LNCaP clone FGC (cell line): ENCODE measurements around the gene UAP1L1.
"Not testable (repeated sequence)": the region's sequence is repeated elsewhere in the genome, so short reads cannot be mapped to it uniquely, and the experiment has no call there.

Source experiments
- DNase-seq: peaks from one replicate; pipeline ENCODE4 v3.0.0-alpha.2; 2011; ENCODE audit warnings: low read depth
- H3K4me3 ChIP-seq: 2 replicates; pipeline ENCODE4 v1.5.1; 2011; ENCODE audit warnings: mild to moderate bottlenecking, low read depth, low read length, control low read depth
- TF ChIP-seq, protein P1 (sequence below): IDR thresholded peaks from 2 replicates; pipeline ENCODE4 v1.5.1; 2012; ENCODE audit warnings: mild to moderate bottlenecking; ENCODE audit not compliant: control insufficient read depth, insufficient read depth; ENCODE audit errors: extremely low read depth

Gene UAP1L1

GRCh38 chr9:137062384-137062783 lies 14.9 kb upstream of the UAP1L1 start:
- H3K4me3 ChIP-seq: no peak overlapping the region
- no peak for DNase-seq
- TF ChIP-seq, protein P1, sequence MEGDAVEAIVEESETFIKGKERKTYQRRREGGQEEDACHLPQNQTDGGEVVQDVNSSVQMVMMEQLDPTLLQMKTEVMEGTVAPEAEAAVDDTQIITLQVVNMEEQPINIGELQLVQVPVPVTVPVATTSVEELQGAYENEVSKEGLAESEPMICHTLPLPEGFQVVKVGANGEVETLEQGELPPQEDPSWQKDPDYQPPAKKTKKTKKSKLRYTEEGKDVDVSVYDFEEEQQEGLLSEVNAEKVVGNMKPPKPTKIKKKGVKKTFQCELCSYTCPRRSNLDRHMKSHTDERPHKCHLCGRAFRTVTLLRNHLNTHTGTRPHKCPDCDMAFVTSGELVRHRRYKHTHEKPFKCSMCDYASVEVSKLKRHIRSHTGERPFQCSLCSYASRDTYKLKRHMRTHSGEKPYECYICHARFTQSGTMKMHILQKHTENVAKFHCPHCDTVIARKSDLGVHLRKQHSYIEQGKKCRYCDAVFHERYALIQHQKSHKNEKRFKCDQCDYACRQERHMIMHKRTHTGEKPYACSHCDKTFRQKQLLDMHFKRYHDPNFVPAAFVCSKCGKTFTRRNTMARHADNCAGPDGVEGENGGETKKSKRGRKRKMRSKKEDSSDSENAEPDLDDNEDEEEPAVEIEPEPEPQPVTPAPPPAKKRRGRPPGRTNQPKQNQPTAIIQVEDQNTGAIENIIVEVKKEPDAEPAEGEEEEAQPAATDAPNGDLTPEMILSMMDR: no peak

DNA sequence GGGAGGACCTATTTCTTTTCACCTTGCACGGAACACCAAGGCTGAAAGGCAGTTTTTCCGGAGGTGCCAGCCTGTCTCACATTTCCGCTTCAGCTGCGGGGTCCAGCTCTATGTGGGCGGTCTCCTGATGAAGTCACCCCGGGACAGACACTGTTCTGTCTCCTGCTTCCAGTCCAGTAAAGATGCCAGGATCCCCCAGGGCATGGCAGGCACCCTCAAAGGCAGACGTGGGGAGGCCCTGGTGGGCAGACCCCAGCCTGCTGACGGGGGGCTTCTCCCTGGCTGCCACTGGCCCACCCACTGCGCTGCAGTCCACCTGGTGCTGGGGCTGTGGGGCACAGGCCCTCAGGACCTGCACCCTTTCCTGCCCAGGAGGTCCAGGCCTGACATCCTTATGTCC lies 14.5 kb upstream of the UAP1L1 start:
- not testable (repeated sequence) for DNase-seq

GRCh38 chr9:137063311-137064026 lies 13.8 kb upstream of the UAP1L1 start:
- TF ChIP-seq, protein P1: no peak
- H3K4me3 ChIP-seq: no peak overlapping the region
- no peak for DNase-seq

More for the DNA sequence above, 14.5 kb upstream of the UAP1L1 start:
- H3K4me3 ChIP-seq: not testable (repeated sequence)

DNA sequence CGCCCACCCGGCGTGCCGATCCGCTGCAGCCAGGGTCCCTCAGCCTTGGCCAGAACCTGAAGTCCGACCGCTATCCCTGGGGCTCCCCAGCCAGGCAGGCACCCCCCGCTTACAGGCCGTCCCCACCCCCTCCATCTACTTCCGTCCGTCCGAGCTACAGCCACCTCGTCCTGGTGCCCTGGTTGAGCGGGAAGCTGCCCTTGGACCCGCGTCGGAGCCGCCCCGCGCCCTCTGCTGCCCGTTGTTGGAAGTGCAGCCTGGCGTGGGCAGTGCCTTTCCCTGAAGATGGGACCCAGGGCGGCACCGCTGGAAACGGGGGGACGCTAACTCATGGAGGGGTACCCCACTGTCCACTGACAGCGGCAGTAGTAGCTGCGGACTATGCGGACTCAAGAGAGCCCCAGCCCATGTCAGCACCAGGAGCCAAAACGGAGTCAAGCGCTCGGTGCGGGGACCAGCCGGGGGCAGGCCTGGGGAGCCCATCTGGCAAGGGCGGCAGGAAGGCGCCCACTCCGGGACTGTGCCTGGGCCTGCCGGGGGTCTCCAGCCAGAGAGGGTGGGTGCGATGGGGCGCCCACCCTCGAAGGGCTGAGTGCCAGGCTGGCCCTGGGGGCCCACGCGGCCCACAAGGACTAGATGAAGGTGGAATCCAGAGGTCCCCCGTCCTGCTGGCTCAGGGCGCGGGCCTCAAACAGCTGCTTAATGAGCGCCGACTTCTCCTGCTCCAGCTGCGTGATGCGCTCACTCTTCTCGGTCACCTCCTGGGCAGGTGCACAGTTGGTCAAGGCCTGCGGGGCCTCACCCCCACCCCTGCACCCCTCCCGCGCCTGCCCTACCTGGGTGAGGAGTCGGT lies 13.1 kb upstream of the UAP1L1 start:
- H3K4me3 ChIP-seq: no peak overlapping the region
- DNase-seq: no peak
- TF ChIP-seq, protein P1: peak; percentile 98

DNA sequence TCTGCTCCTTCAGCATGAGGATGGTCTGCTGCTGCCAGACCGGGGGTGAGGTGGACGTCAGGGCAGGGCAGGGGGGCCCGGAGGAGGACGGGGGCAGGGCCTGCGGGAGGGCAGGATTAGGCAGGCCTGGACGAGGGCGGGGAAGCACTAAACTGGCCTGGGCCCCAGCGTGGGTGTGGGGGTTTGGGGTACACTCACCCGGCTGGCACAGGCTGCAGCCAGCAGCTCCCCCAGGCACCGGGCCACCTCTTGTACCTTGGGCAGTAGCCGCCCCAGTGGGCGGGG lies 12.5 kb upstream of the UAP1L1 start:
- no peak for DNase-seq
- H3K4me3 ChIP-seq: no peak overlapping the region
- TF ChIP-seq, protein P1: no peak

GRCh38 chr9:137065336-137065967 lies 11.9 kb upstream of the UAP1L1 start:
- H3K4me3 ChIP-seq: no peak overlapping the region
- TF ChIP-seq, protein P1: no peak
- no peak for DNase-seq

- no peak for DNase-seq
- TF ChIP-seq, protein P1: no peak
- no peak overlapping the region for H3K4me3 ChIP-seq
Measured at GRCh38 chr9:137066096-137066861, 11.0 kb upstream of the UAP1L1 start.
